ENCODE data around the gene PRR16.
"Not testable (repeated sequence)": the region's sequence is repeated elsewhere in the genome, so short reads cannot be mapped to it uniquely, and the experiment has no call there.

Gene PRR16

DNA sequence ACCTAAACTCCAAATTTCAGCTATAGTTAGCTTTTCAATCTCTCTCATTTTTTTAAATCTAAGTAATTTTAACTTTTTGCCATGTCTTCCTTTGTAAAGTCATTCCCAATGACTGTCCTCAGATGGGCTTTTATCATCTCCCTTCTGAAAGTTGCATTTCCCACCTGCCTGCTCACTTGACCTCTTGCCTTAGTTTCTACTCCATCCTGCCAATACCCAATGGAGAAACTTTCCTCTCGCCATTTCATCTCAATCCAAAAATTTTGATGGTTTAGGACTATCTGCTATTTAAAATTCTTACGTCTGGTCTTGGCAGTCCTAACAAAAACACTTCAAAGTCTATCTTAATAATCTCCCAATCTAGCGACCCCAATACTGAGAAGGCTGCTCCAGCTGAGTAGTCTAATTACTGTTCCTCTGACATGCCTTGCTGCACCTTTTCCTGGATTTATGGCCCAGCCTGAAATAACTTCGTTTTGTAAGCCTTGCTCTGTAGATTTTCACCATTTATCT is 231.3 kb downstream of the PRR16 start:
- no peak overlapping the region for H3K4me3 ChIP-seq (replicated peaks; ENCODE audit: insufficient read depth, low read length)

GRCh38 chr5:120697147-120697546 is 233.0 kb downstream of the PRR16 start:
- Histone ChIP-seq H3K27me3 (ENCODE audit: insufficient read depth, poor library complexity, severe bottlenecking) (no peaks in the 10 kb centered on the region), H3K27ac (replicated peaks) (no peak overlapping the region), H3K4me3 (replicated peaks; ENCODE audit: insufficient read depth, low read length) (no peak overlapping the region)
- DNase-seq (ENCODE audit: low read depth in 1 of 2, low spot score in 1 of 2): no peak
- no peak for TF ChIP-seq POLR2AphosphoS5 (IDR thresholded peaks at IDR 0.05; ENCODE audit: low read depth)
- TF ChIP-seq, protein P1, sequence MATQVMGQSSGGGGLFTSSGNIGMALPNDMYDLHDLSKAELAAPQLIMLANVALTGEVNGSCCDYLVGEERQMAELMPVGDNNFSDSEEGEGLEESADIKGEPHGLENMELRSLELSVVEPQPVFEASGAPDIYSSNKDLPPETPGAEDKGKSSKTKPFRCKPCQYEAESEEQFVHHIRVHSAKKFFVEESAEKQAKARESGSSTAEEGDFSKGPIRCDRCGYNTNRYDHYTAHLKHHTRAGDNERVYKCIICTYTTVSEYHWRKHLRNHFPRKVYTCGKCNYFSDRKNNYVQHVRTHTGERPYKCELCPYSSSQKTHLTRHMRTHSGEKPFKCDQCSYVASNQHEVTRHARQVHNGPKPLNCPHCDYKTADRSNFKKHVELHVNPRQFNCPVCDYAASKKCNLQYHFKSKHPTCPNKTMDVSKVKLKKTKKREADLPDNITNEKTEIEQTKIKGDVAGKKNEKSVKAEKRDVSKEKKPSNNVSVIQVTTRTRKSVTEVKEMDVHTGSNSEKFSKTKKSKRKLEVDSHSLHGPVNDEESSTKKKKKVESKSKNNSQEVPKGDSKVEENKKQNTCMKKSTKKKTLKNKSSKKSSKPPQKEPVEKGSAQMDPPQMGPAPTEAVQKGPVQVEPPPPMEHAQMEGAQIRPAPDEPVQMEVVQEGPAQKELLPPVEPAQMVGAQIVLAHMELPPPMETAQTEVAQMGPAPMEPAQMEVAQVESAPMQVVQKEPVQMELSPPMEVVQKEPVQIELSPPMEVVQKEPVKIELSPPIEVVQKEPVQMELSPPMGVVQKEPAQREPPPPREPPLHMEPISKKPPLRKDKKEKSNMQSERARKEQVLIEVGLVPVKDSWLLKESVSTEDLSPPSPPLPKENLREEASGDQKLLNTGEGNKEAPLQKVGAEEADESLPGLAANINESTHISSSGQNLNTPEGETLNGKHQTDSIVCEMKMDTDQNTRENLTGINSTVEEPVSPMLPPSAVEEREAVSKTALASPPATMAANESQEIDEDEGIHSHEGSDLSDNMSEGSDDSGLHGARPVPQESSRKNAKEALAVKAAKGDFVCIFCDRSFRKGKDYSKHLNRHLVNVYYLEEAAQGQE (IDR thresholded peaks at IDR 0.05; ENCODE audit: insufficient replicate concordance, low read depth): no peak
- TF ChIP-seq, protein P2, sequence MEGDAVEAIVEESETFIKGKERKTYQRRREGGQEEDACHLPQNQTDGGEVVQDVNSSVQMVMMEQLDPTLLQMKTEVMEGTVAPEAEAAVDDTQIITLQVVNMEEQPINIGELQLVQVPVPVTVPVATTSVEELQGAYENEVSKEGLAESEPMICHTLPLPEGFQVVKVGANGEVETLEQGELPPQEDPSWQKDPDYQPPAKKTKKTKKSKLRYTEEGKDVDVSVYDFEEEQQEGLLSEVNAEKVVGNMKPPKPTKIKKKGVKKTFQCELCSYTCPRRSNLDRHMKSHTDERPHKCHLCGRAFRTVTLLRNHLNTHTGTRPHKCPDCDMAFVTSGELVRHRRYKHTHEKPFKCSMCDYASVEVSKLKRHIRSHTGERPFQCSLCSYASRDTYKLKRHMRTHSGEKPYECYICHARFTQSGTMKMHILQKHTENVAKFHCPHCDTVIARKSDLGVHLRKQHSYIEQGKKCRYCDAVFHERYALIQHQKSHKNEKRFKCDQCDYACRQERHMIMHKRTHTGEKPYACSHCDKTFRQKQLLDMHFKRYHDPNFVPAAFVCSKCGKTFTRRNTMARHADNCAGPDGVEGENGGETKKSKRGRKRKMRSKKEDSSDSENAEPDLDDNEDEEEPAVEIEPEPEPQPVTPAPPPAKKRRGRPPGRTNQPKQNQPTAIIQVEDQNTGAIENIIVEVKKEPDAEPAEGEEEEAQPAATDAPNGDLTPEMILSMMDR (IDR thresholded peaks at IDR 0.05; ENCODE audit: insufficient read depth, low read length): no peak
- no peak for TF ChIP-seq SPI1 (IDR thresholded peaks at IDR 0.05; ENCODE audit: borderline replicate concordance, low read depth)
- TF ChIP-seq GABPA (IDR thresholded peaks at IDR 0.05; ENCODE audit: low read depth): no peak

More for the DNA sequence above, 231.3 kb downstream of the PRR16 start:
- Histone ChIP-seq H3K27me3 (ENCODE audit: insufficient read depth, poor library complexity, severe bottlenecking) (no peaks in the 10 kb centered on the region), H3K27ac (replicated peaks) (no peak overlapping the region)
- DNase-seq (ENCODE audit: low read depth in 1 of 2, low spot score in 1 of 2): no peak
- TF ChIP-seq POLR2AphosphoS5 (IDR thresholded peaks at IDR 0.05; ENCODE audit: low read depth): no peak
- TF ChIP-seq, protein P2 (IDR thresholded peaks at IDR 0.05; ENCODE audit: insufficient read depth, low read length): no peak

- not testable (repeated sequence) for H3K27me3 ChIP-seq (ENCODE audit: insufficient read depth, poor library complexity, severe bottlenecking); H3K27ac ChIP-seq (replicated peaks); DNase-seq (ENCODE audit: low read depth in 1 of 2, low spot score in 1 of 2); H3K4me3 ChIP-seq (replicated peaks; ENCODE audit: insufficient read depth, low read length)
Observed at GRCh38 chr5:120697670-120698327, 233.7 kb downstream of the PRR16 start.

DNA sequence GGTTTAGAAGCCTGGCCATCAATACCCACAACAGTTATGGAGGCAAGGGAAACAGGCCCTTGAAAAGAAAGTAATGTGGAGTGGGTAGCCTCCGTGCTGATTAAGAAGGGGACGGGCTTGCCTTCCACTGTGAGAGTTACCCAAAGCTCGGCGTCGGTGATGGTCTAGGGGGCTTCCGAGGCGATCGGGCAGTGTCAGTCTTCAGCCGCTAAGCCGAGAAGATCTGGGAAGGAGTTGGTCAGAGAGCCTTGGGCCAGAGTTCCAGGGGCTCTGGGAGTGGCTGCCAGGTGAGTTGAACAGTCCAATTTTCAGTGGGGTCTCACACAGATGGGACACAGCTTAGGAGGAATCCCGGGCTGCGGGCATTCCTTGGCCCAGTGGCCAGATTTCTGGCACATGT is 236.6 kb downstream of the PRR16 start:
- H3K27me3 ChIP-seq (ENCODE audit: insufficient read depth, poor library complexity, severe bottlenecking); H3K4me3 ChIP-seq (replicated peaks; ENCODE audit: insufficient read depth, low read length); DNase-seq (ENCODE audit: low read depth in 1 of 2, low spot score in 1 of 2); H3K27ac ChIP-seq (replicated peaks): not testable (repeated sequence)

DNA sequence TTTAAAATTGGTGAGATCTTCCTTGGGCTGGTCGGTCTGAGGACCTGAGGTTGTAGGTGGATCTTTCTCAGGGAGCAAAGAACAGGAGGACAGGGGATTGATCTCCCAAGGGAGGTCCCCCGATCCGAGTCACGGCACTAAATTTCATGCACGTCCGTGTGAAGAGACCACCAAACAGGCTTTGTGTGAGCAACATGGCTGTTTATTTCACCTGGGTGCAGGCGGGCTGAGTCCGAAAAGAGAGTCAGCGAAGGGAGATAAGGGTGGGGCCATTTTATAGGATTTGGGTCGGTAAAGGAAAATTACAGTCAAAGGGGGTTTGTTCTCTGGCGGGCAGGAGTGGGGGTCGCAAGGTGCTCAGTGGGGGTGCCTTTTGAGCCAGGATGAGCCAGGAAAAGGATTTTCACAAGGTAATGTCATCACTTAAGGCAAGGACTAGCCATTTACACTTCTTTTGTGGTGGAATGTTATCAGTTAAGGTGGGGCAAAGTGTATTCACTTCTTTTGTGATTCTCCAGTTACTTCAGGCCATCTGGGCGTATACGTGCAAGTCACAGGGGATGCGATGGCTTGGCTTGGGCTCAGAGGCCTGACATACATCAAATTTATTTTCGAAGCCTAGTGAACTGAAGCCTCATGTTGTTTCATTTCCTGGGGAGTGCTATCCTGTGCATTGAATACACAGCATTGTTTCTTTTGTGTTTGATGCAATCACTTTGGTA is 238.9 kb downstream of the PRR16 start:
- not testable (repeated sequence) for H3K27me3 ChIP-seq (ENCODE audit: insufficient read depth, poor library complexity, severe bottlenecking); DNase-seq (ENCODE audit: low read depth in 1 of 2, low spot score in 1 of 2); H3K27ac ChIP-seq (replicated peaks); H3K4me3 ChIP-seq (replicated peaks; ENCODE audit: insufficient read depth, low read length)

DNA sequence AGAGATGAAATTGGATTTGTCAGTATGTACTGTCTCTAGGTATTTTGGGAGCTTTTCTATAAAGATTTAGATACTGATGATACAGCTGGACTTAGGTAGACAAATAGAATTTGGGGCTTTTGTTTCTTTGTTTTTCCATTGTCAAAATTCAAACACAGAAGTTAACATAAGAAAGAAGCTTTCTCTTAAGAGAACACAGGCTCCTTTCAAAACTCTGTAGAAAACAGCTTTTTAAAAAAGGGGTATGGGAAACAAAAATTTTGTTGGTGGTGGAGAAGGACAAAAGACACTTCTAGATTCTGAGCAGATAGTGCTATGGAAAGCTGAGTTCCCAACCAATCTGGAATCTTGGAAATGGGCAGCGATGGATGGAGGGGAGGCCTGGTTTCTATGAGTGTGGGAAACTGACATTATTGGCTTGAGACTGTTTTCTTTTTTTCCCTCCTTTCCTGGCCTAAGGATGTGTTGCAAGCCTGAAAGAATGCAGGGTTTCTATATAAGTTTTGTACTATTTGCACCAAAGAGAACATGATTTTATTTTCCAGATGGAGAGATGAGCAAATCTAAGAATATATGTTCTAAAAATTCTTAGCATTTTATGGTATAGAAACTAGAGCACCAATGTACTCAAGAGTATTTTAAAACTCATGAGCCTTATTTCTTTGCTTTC is 240.0 kb downstream of the PRR16 start:
- TF ChIP-seq GABPA (IDR thresholded peaks at IDR 0.05; ENCODE audit: low read depth) (no peak), POLR2AphosphoS5 (IDR thresholded peaks at IDR 0.05; ENCODE audit: low read depth) (no peak), SPI1 (IDR thresholded peaks at IDR 0.05; ENCODE audit: borderline replicate concordance, low read depth) (no peak)
- TF ChIP-seq, protein P1 (IDR thresholded peaks at IDR 0.05; ENCODE audit: insufficient replicate concordance, low read depth): no peak
- TF ChIP-seq, protein P2 (IDR thresholded peaks at IDR 0.05; ENCODE audit: insufficient read depth, low read length): no peak
- Histone ChIP-seq H3K4me3 (replicated peaks; ENCODE audit: insufficient read depth, low read length) (no peak overlapping the region), H3K27me3 (ENCODE audit: insufficient read depth, poor library complexity, severe bottlenecking) (no peaks in the 10 kb centered on the region), H3K27ac (replicated peaks) (no peak overlapping the region)
- DNase-seq (ENCODE audit: low read depth in 1 of 2, low spot score in 1 of 2): no peak
